Stomach (tissue), 9 donors: Measurements from ENCODE around the gene ATP9B. TPM values are rescaled to one million over a fixed set of nuclear protein-coding genes. Genes with fewer than 3 reads are reported as not detected.
"Not testable (repeated sequence)": the region's sequence is repeated elsewhere in the genome, so short reads cannot be mapped to it uniquely, and the experiment has no call there.

ENCODE experiments used
- DNase-seq, 2 donors: peaks; one replicate each; pipeline versions ENCODE4 v3.0.0 to v3.0.0-alpha.2; 2013 to 2019
- H3K27ac ChIP-seq, 5 donors: fragments of 200-600 bp in 4 of 5; sonication (generic) in 4 of 5; one replicate each; pipeline ENCODE4 v1.5.1; 2013 to 2019; ENCODE audit warnings: mild to moderate bottlenecking in 1 of 5, moderate library complexity in 1 of 5
- H3K27me3 ChIP-seq, 3 donors: fragments of 200-600 bp; sonication (generic); one replicate each; pipeline ENCODE4 v1.5.1; 2017 to 2019; ENCODE audit warnings: mixed run types in 1 of 3
- H3K36me3 ChIP-seq, 4 donors: fragments of 200-600 bp; sonication (generic); 1 replicate in 3 of 4; 2 replicates in 1 of 4; pipeline ENCODE4 v1.5.1; 2016 to 2019
- H3K4me1 ChIP-seq, 4 donors: fragments of 200-600 bp; sonication (generic); one replicate each; pipeline ENCODE4 v1.5.1; 2016 to 2019
- H3K4me3 ChIP-seq, 4 donors: fragments of 200-600 bp; sonication (generic) in 3 of 4; one replicate each; pipeline ENCODE4 v1.5.1; 2016 to 2019; ENCODE audit warnings: mild to moderate bottlenecking in 1 of 4
- H3K9me3 ChIP-seq, 4 donors: fragments of 200-600 bp; sonication (generic); one replicate each; pipeline ENCODE4 v1.5.1; 2016 to 2019
- CTCF ChIP-seq, 7 experiments: fragments of 450-650 bp in 4 of 7; fragments of 200-600 bp in 3 of 7; sonication (generic) in 3 of 7; IDR thresholded peaks; one replicate each; pipeline ENCODE4 v1.5.1; 2016 to 2019; ENCODE audit warnings: antibody characterized with exemption in 7 of 7, control low read depth in 2 of 7, mild to moderate bottlenecking in 1 of 7
- EP300 ChIP-seq: sonication (generic); formaldehyde crosslinking; IDR thresholded peaks from one replicate; pipeline ENCODE4 v1.6.1; 2017; ENCODE audit warnings: antibody characterized with exemption
- POLR2A ChIP-seq, 4 donors: fragments of 450-650 bp; IDR thresholded peaks; one replicate each; pipeline ENCODE4 v1.6.1; 2016; ENCODE audit warnings: antibody characterized with exemption in 4 of 4, control low read depth in 2 of 4, mild to moderate bottlenecking in 1 of 4, moderate library complexity in 1 of 4
- POLR2AphosphoS5 ChIP-seq, 3 donors: sonication (generic); formaldehyde crosslinking; IDR thresholded peaks; one replicate each; pipeline ENCODE4 v1.6.1; 2016; ENCODE audit warnings: antibody characterized with exemption in 3 of 3
- WGBS, 5 donors: extraction: QIAGEN DNeasy Blood & Tissue Kit in 3 of 5; methylation state at CpG; one replicate each; pipeline versions ENCODE4 v1.1.5 to v1.1.7; 2013 to 2018; 5-methylcytosine and 5-hydroxymethylcytosine counted together
- intact Hi-C: fragments of 100-400 bp; cut with DNase I; formaldehyde crosslinking; loops from one replicate; pipeline ENCODE4 v1.15.1; 2023; ENCODE audit warnings: low total_unique reads
- polyA plus RNA-seq, 3 donors: library from polyadenylated mRNA; stranded (reverse); fragments of 200-250 nt; gene quantifications; one replicate each; pipeline ENCODE4 v1.2.3, GENCODE V29; 2013
- total RNA-seq, 5 donors: library from RNA; depleted of rRNA; stranded (reverse); fragments of >200 nt; gene quantifications; one replicate each; pipeline versions ENCODE4 v1.1.0 to v1.2.3, GENCODE V29; 2014 to 2016
- donor health status: healthy with polysubstance abuse.
- donor health status: Bipolar disorder and iron deficiency.
- donor health status: healthy.

ATP9B gene
- total and polyA plus RNA-seq, 8 donors, result 10.6 to 128 (median 34.9) TPM

GRCh38 chr18:79259218-79259617 lies 190.0 kb downstream of the ATP9B start:
- Histone ChIP-seq H3K4me1 (no peaks in the 10 kb centered on the region), H3K27ac (no peak overlapping the region), H3K36me3 (peaks cover 4 to 33% (median 31%) of the 10 kb centered on the region in 4 donors), H3K4me3 (no peak overlapping the region), H3K9me3 (no peaks in the 10 kb centered on the region), H3K27me3 (no peaks in the 10 kb centered on the region)
- intact Hi-C loops, result no loop called here
- DNase-seq, result no peak
- TF ChIP-seq EP300 (no peak), CTCF (IDR thresholded peaks at IDR 0.05) (no peak)
- 70 to 83% (median 82%) methylated on average over 2 of the region's 2 CpGs for WGBS, 5 donors

GRCh38 chr18:79260023-79260422 lies 190.8 kb downstream of the ATP9B start:
- no peak overlapping the region for H3K27ac ChIP-seq
- peaks cover 0 to 28% (median 24%) of the 10 kb centered on the region in 4 donors for H3K36me3 ChIP-seq
- H3K4me3 ChIP-seq, result no peak overlapping the region
- no peaks in the 10 kb centered on the region for H3K27me3 ChIP-seq
- intact Hi-C loops, result no loop called here
- H3K4me1 ChIP-seq, result no peaks in the 10 kb centered on the region
- DNase-seq, result no peak
- H3K9me3 ChIP-seq, result peaks cover 0 to 4% (median 2%) of the 10 kb centered on the region in 4 donors
- 91 to 95% (median 93%) methylated on average over 8 of the region's 8 CpGs for WGBS, 5 donors
- no peak for TF ChIP-seq CTCF (IDR thresholded peaks at IDR 0.05)
- TF ChIP-seq POLR2AphosphoS5 (IDR thresholded peaks at IDR 0.05), result no peak
- no peak for TF ChIP-seq POLR2A (IDR thresholded peaks at IDR 0.05)
- TF ChIP-seq EP300, result no peak

- Histone ChIP-seq H3K4me1 (no peaks in the 10 kb centered on the region), H3K36me3 (peaks cover 0 to 26% (median 21%) of the 10 kb centered on the region in 4 donors), H3K9me3 (peaks cover 0 to 6% (median 5%) of the 10 kb centered on the region in 4 donors), H3K4me3 (no peak overlapping the region), H3K27ac (no peak overlapping the region), H3K27me3 (no peaks in the 10 kb centered on the region)
- no peak for DNase-seq
- no peak for TF ChIP-seq EP300
- no peak for TF ChIP-seq CTCF (IDR thresholded peaks at IDR 0.05)
- TF ChIP-seq POLR2AphosphoS5 (IDR thresholded peaks at IDR 0.05), result no peak
- TF ChIP-seq POLR2A (IDR thresholded peaks at IDR 0.05), result no peak
- intact Hi-C loops, result no loop called here
- 83 to 100% (median 100%) methylated on average over 1 of the region's 1 CpG for WGBS, 5 donors
Measured at GRCh38 chr18:79260510-79260909, 191.3 kb downstream of the ATP9B start.

GRCh38 chr18:79265068-79265467 lies 195.9 kb downstream of the ATP9B start:
- intact Hi-C loops, H3K27ac ChIP-seq, H3K27me3 ChIP-seq, DNase-seq, H3K9me3 ChIP-seq, H3K4me1 ChIP-seq, H3K4me3 ChIP-seq: not testable (repeated sequence)
- H3K36me3 ChIP-seq, result peaks cover 0 to 30% (median 15%) of the 10 kb centered on the region in 4 donors
- 97 to 99% (median 98%) methylated on average over 9 of the region's 9 CpGs for WGBS, 5 donors

- H3K4me1 ChIP-seq, H3K4me3 ChIP-seq, DNase-seq, intact Hi-C loops, H3K27me3 ChIP-seq, H3K27ac ChIP-seq, H3K9me3 ChIP-seq: not testable (repeated sequence)
- peaks cover 6 to 42% (median 23%) of the 10 kb centered on the region in 4 donors for H3K36me3 ChIP-seq
Measured at GRCh38 chr18:79271812-79272211, 202.6 kb downstream of the ATP9B start.
